ENCODE results near the gene NF1. TPM values are rescaled to one million over a fixed set of nuclear protein-coding genes. Genes with fewer than 3 reads are reported as not detected.

NF1 gene
- total RNA-seq, 4 donors from 2014 or later: 40.9 to 64.8 (median 44.5) TPM

DNA sequence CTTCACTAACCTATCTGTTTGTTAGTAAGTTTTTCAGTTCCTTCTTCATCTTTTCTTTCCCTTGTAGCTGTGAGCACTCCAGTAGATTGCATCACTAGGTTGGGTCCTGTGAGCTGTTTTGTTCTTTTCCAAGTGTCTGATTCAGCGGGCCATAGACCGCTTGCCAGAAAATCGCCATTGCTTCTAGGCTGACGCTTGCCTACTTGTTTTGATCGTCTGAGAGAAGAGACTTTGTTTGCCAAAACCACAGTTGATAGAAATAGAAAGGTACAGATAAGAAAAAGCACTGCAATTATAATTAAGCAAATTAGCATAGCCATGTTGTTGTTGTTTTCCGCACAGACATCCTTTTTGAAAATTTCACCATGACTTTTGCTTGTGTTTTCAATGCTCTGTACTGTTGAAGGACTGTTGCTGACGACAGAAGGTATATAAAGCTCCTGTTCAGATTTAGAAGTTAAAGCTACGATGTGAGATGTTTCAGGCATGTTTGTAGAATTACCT lies 223.6 kb downstream of the NF1 start:
- Histone ChIP-seq H3K27me3 (no peaks in the 10 kb centered on the region), H3K36me3 (no peaks in the 10 kb centered on the region), H3K27ac (replicated peaks in 1 of 4) (peak overlapping the region; percentile 15 to 56 (median 36)), H3K9me3 (no peaks in the 10 kb centered on the region), H3K4me1 (no peaks in the 10 kb centered on the region), H3K4me3 (peak overlapping the region in 3 of 4 donors; percentile 14 to 23 (median 15))
- WGBS: 70% methylated on average over 8 of the region's 8 CpGs
- intact Hi-C loops (cut with DNase I): no loop called here
- no peak for DNase-seq (ENCODE audit: extremely low spot score)
- TF ChIP-seq POLR2A (IDR thresholded peaks at IDR 0.05; ENCODE audit: low read depth) (no peak), POLR2AphosphoS5 (IDR thresholded peaks at IDR 0.05) (peak in 1 of 2 donors; percentile 40)
- TF ChIP-seq, protein P1, sequence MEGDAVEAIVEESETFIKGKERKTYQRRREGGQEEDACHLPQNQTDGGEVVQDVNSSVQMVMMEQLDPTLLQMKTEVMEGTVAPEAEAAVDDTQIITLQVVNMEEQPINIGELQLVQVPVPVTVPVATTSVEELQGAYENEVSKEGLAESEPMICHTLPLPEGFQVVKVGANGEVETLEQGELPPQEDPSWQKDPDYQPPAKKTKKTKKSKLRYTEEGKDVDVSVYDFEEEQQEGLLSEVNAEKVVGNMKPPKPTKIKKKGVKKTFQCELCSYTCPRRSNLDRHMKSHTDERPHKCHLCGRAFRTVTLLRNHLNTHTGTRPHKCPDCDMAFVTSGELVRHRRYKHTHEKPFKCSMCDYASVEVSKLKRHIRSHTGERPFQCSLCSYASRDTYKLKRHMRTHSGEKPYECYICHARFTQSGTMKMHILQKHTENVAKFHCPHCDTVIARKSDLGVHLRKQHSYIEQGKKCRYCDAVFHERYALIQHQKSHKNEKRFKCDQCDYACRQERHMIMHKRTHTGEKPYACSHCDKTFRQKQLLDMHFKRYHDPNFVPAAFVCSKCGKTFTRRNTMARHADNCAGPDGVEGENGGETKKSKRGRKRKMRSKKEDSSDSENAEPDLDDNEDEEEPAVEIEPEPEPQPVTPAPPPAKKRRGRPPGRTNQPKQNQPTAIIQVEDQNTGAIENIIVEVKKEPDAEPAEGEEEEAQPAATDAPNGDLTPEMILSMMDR (IDR thresholded peaks at IDR 0.05): no peak

DNA sequence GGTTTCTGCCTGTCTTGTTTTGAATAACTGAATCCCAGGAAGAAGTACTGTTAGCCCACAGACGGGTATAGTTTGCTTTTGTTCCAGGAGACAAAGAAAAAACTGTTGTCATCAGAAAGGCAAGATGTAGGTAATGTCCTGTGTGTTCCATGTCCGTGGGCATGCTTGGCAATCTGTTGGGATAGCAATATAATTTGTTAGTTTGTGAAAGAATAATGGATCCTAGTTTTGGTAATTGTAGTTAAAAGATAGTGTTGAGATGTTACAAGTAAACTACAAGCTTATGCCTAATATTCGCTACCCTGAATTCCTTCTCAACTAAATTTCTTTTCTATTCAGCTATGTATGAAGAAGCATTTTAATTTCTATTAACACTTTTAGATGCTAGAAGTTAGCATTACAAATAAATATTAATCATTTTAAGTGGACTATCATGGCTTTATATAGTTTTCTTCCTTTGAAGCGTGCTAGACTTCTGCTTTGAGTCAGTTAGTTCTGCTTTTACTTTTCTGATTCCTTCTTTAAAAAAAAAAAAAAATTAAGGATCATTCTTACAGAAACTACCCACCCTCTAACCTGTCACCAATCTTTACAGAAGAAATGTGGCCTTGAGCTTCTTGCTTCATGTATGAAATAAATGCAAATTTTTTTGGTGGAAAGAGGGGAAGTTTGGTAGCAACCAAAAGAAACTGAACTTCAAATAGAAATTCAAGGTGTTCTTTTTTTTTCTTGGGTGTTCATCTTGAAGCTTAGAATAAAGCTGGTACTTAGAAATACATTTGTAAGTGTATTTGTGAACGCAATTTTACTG lies 224.3 kb downstream of the NF1 start:
- no peak for DNase-seq (ENCODE audit: extremely low spot score)
- intact Hi-C loops (cut with DNase I): no loop called here
- Histone ChIP-seq H3K27ac (replicated peaks in 1 of 4) (peak overlapping the region in 3 of 4 donors; percentile 15 to 56 (median 44)), H3K4me1 (no peaks in the 10 kb centered on the region), H3K4me3 (peak overlapping the region in 3 of 4 donors; percentile 14 to 23 (median 15)), H3K27me3 (no peaks in the 10 kb centered on the region), H3K9me3 (no peaks in the 10 kb centered on the region), H3K36me3 (no peaks in the 10 kb centered on the region)
- TF ChIP-seq EP300 (IDR thresholded peaks at IDR 0.05) (no peak), POLR2A (IDR thresholded peaks at IDR 0.05; ENCODE audit: low read depth) (no peak), POLR2AphosphoS5 (IDR thresholded peaks at IDR 0.05) (no peak)
- TF ChIP-seq, protein P1 (IDR thresholded peaks at IDR 0.05): no peak
- whole genome bisulfite sequencing: 77% methylated on average over 5 of the region's 5 CpGs

DNA sequence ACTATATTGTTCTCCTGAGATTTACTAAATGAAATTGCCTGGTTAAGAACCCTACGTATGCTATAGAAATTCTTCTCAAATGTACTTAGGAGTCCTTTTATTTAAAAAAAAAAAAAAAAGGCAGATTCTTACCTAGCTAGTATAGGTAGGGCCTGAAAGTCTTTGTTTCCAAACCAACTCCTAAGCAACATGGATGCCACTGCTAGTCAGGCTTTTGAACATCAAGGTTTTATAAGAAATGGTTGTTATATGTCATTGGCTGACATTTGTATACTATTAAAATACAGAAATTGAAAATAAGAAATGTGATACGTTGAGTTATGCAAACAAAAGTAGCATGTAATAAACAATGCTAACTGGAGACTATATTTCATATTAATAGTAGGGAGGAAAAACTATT lies 225.5 kb downstream of the NF1 start:
- intact Hi-C loops (cut with DNase I): no loop called here
- Histone ChIP-seq H3K27ac (replicated peaks in 1 of 4) (no peak overlapping the region), H3K36me3 (no peaks in the 10 kb centered on the region), H3K4me3 (peak overlapping the region in 2 of 4 donors; percentile 21 to 26), H3K4me1 (no peaks in the 10 kb centered on the region), H3K27me3 (no peaks in the 10 kb centered on the region), H3K9me3 (no peaks in the 10 kb centered on the region)
- no peak for DNase-seq (ENCODE audit: extremely low spot score)
- WGBS: 78% methylated on average over 2 of the region's 2 CpGs
- TF ChIP-seq POLR2A (IDR thresholded peaks at IDR 0.05; ENCODE audit: low read depth) (no peak), EP300 (IDR thresholded peaks at IDR 0.05) (no peak), POLR2AphosphoS5 (IDR thresholded peaks at IDR 0.05) (no peak)
- TF ChIP-seq, protein P1 (IDR thresholded peaks at IDR 0.05): no peak

DNA sequence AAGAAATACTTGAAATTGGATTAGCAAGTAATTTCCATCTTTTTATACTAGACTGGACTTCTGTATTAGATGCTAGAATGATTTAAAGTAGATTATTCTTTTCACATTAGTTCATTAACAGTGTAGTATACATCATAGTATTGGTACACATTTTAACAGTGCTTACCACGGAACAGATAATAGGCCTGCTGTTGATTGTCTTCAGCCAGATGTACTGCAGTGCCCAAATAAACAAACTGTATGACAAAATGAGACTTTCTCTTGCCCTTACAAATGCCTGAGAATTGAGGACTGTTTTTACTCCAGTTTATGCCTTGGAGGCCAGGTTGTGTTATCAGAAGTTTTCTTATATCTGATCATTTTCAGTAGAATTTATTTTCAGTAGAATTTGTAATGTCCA lies 226.0 kb downstream of the NF1 start:
- WGBS: 63% methylated on average over 1 of the region's 1 CpG
- Histone ChIP-seq H3K9me3 (no peaks in the 10 kb centered on the region), H3K4me3 (peak overlapping the region; percentile 3 to 26 (median 12)), H3K36me3 (peaks cover 0 to 3% (median 2%) of the 10 kb centered on the region in 4 donors), H3K4me1 (no peaks in the 10 kb centered on the region), H3K27me3 (no peaks in the 10 kb centered on the region), H3K27ac (replicated peaks in 1 of 4) (no peak overlapping the region)
- intact Hi-C loops (cut with DNase I): no loop called here
- DNase-seq (ENCODE audit: extremely low spot score): no peak
- TF ChIP-seq, protein P1 (IDR thresholded peaks at IDR 0.05): no peak
- TF ChIP-seq POLR2AphosphoS5 (IDR thresholded peaks at IDR 0.05) (no peak), EP300 (IDR thresholded peaks at IDR 0.05) (no peak), POLR2A (IDR thresholded peaks at IDR 0.05; ENCODE audit: low read depth) (no peak)
